Activated CD4-positive, CD25-positive, alpha-beta regulatory T cell (primary cell): ENCODE data around the gene IL23R.

ENCODE experiments used
- DNase-seq, 4 experiments: peaks; one replicate each; lab custom pipeline; 2025; lab: John Stamatoyannopoulos, UW

The IL23R gene

DNA sequence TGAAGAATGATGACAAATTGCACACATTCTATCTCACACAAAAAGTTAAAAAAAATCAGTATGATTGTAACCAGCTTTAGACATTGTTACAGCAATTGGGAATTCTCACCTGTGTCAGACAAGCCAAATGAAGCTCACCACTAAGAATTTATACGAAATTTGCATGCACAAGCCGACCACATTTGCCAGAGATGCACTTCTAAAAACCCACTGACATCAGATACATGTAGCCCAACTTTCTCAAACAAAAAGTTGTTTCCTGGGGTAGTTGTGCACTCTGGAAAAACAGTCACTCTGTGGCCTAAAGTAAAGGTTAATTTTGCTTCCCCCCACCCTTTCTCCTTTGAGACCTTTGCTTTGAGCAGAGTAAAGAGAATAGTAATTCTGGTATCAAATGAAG lies 73.5 kb downstream of the IL23R start:
- no peak for DNase-seq

- DNase-seq: no peak
Measured at GRCh38 chr1:67241200-67241746, 75.0 kb downstream of the IL23R start.

DNA sequence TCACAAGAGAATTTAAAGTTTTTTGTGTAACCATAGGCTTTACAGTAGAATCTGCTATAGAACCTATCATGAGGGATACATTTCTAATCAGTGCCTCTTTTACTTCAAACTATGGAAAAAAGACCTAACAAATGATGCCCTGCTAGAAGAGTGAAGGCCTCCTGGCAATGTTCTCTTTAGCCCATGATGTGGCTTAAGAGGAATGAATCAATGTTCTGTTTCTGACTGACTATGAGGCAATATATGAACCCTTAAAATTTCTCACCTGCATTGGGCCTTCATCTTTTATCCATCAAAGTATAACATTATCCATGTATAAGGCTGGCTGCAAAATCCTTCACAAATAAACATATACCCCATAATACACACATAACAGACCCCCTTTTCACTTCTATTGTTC lies 75.8 kb downstream of the IL23R start:
- no peak for DNase-seq

DNA sequence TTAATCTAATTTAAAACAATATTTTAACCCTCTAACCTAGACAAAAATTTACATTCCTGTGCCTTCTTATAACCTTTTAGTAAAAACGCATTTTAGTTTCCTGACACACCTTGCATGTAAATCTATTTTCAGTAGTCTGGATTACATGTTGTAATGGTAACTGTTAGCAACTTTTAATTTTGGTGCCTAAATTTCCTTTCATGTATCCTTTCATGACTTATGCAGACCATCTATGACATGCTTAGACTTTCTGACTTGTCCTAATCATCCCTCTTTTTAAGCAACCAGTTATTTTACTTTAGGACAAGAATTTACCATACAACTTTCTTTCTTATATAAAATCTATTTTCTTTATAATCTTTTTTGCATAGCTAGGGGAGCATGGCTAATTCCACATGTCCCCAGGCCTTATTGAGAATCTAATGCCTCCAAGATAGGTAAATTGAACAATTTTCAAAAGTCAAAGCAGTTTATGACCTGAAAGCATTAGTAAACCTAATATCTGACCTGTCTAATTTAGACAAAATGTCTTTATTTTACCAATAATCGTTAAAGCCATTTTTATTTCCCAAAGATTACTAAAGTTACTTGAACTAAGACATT lies 83.9 kb downstream of the IL23R start:
- no peak for DNase-seq

- DNase-seq: no peak
Measured at GRCh38 chr1:67256291-67257172, 90.3 kb downstream of the IL23R start.

DNA sequence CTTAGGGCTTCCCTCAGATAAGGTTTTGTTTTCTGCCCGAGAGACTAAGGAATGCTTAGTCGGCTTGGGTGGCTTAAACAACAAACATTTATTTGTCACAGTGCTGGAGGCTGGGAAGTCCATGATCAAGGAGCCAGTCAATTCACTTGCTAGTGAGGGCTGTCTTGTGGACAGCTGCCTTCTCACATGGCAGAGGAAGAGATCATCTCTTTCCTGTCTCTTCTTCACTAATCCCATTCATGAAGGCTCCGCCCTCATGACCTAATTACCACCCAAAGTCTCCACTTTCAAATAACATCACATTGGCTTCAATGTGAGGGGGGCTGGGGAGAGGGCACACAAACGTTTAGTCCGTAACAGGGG lies 90.9 kb downstream of the IL23R start:
- DNase-seq: no peak

DNA sequence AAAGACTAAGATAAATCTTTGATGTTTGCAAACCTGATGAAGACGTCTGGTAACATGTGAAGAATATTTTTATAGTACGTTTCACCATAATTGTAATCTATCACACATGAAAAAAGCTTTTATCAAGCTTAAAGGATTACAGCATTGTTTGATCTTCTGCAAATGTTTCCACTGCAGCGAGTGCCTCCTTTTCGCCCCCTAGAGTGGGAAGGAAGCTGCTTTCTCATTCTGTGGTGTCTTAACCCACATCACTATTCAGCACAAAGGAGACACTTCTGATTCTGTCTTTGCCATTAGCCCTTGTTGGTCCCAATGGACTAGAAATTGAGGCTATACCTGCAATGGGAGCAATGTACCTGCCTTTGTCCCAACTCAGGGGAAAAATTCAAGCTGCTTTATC lies 95.4 kb downstream of the IL23R start:
- no peak for DNase-seq

- no peak for DNase-seq
Measured at GRCh38 chr1:67262735-67263134, 96.5 kb downstream of the IL23R start.

DNA sequence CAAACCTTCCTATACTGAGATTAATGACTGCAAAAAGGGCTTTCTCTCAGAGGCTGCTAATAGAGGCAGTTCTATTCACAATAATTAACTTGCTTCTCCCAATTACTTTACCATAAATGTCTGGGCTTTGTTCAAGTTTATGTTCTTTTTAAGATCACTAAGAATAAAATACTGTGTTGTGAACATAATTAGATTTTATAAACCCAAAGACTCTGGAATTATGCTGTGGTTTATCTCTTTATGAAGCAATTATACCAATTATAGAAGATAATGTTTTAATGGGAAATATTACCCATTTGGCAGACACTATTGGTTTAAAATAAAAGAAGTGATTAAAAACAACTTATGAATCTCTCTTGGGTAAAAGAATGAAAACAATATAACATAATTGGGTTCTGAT lies 97.9 kb downstream of the IL23R start:
- DNase-seq: no peak

DNA sequence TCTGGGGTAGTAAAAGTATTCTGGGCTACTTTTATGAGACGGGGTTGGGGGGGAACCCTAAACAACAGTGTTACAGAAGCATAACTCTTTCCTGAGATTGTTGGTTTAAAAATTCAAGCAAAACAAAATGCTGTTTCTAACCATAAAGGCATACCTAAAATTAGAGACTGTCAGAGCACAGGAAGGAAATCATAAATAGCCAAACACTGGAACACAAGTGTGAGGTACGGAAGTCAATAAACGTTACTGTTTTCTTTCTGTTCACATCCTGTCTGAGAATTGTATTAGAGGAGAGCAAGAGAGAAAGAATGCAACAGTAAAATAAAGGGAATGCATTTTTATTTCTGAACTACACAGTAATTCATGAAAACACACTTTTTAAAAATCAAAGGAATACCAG lies 98.6 kb downstream of the IL23R start:
- DNase-seq: no peak

GRCh38 chr1:67269061-67269460 lies 102.8 kb downstream of the IL23R start:
- DNase-seq: no peak

DNA sequence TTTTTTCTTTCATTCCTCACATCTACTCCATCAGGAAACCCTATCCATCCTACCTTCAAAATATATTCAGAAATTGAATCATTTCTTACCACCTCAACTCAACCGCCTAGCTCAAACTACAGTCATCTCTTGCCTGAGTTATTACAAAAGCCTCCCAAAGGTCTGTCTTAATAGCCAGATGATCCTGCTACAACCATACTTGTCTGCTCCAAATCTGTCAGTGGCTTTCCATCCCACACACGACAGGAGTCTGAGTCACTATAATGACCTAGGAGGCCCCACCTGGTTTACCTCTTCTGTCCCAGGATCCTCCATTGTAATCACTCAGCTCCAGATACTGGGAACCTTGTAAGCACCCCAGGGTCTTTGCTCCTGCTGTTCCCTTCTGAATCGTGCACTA lies 104.3 kb downstream of the IL23R start:
- DNase-seq: no peak

DNA sequence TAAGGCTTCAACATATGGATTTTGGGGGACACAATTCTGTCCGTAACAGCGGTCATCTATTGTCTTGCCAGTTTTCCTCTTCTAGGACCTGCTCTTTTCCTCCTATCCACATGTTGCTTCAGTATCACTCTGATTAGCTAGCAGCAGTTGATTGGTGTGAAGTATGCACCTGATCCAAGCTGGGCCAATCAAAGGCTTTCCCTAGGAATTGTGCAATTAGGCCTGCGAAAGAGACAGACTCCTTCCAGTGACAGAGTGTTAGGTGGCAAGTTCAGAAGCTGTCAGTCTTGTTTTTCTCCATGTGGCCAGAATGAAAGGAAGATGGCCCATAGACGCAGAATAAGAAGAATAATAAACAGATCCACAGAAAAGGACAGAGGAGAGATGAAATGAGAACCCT lies 107.3 kb downstream of the IL23R start:
- no peak for DNase-seq

DNA sequence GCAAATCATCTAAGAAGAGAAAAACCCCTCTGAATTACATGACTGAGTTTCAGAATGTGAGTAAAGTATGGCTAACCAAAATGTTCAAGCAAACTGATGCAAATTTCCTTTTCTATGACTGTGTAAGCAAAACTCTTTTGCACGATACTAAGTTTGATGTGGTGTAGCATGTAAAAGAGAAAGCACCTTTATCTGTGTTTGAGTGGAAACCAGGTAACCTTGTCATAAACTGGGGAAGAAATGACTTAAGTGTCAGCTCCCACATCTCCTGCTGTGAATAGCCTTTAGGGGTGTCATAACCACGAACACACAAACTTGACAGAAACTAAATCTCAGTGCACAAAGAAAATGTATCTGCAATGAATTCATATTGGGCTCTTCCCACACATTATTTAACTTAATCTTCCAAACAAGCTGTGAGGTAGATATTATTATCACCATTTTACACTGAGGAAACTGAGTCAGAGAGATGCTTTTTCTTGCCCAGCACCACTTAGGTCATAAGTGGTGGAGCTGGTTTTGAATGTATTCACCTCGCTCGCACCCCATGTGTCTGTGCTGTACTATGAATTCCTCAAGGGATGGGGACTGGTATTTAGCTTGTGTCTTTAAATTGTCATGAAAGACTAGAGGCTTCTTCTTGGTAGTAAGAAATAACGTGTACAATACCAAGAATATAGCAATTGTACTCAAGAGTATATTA lies 108.5 kb downstream of the IL23R start:
- DNase-seq: peak in 1 of 4 experiments; percentile 3

- no peak for DNase-seq
Measured at GRCh38 chr1:67280696-67281095, 114.4 kb downstream of the IL23R start.

- no peak for DNase-seq
Measured at GRCh38 chr1:67281244-67281643, 115.0 kb downstream of the IL23R start.

GRCh38 chr1:67285780-67286488 lies 119.7 kb downstream of the IL23R start:
- DNase-seq: no peak

GRCh38 chr1:67290236-67290635 lies 124.0 kb downstream of the IL23R start:
- no peak for DNase-seq

DNA sequence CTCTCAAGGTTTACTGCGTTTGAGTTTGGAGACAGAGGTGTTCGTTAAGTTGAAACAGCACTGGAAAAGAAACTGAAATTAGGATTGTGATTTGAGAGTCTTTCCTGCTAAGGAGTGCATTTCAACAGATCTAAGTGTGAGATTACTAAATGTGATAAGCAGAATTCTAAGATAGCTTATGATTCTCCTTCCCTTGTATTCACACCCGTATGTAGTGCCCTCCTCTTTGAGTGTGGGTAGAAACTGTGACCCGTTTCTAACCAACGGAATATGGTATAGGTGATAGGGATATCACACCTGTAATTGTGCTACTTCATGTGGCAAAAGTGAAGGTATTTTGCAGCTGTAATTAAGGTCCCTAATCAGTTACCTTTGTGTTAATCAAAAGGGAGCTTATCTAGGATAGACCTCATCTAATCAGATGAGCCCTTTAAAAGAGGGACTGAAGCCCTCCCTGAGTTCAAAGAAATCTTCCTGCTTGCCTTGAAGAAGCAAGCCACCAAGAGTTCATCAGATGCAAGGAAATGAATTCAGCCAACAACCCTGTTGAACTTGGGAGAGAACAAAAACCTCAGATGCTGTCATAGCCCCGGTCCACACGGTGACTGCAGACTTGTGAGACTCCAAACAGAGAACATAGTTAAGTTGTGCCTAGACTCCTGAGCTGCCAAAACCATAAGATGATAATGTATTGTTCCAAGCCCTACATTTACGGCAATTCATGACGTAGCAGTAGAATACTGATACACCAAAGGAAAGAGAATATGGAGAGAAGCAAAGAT lies 128.8 kb downstream of the IL23R start:
- DNase-seq: no peak

GRCh38 chr1:67298762-67299161 lies 132.5 kb downstream of the IL23R start:
- DNase-seq: no peak

DNA sequence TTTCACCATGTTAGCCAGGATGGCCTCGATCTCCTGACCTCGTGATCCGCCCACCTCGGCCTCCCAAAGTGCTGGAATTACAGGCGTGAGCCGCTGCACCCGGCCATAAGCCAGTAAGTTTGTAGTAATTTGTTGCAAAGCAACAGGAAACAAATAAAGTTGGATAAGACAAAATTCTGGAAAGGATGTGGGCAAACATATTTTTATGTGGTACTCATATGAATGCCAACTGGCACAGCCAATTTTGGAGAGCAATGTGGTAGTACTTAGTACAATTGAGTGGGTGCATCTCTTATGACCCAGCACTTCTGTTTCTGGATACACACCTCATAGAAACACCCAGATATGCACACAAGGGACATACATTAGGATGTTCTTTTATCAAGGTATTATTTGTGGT lies 133.0 kb downstream of the IL23R start:
- DNase-seq: no peak
